Neural progenitor cell (in vitro differentiated cells): ENCODE data around the gene LIPN.

Source experiments
- CTCF ChIP-seq: fragments of 200-600 bp; sonication (generic); IDR thresholded peaks from 2 replicates; pipeline ENCODE4 v1.5.1; 2017; ENCODE audit warnings: antibody characterized with exemption, mild to moderate bottlenecking
- EZH2 ChIP-seq: fragments of 200-600 bp; sonication (generic); IDR thresholded peaks from 2 replicates; pipeline ENCODE4 v1.6.1; 2017; ENCODE audit warnings: antibody characterized with exemption, mild to moderate bottlenecking, moderate library complexity
- EZH2phosphoT487 ChIP-seq: fragments of 200-600 bp; sonication (generic); IDR thresholded peaks from 2 replicates; pipeline ENCODE4 v1.6.1; 2017; ENCODE audit warnings: antibody characterized with exemption

- TF ChIP-seq CTCF (no peak), EZH2 (no peak), EZH2phosphoT487 (no peak)
Measured at GRCh38 chr10:88755753-88756152, 4.1 kb upstream of the LIPN start.
